Fibroblast of lung (primary cell): ENCODE results near the gene ATP9B. TPM values are rescaled to one million over a fixed set of nuclear protein-coding genes. Genes with fewer than 3 reads are reported as not detected.

Source experiments
- DNase-seq, 2 donors: peaks; one replicate each; pipeline versions ENCODE4 v3.0.0 to v3.0.0-alpha.2; 2010; ENCODE audit warnings: low read depth in 2 of 2
- H2AFZ ChIP-seq: 2 replicates; pipeline ENCODE4 v1.5.1; 2012; ENCODE audit warnings: low read length, control low read depth, inconsistent platforms
- H3K27ac ChIP-seq: 2 replicates; pipeline ENCODE4 v1.5.1; 2011; ENCODE audit warnings: low read length, control low read depth; ENCODE audit not compliant: insufficient read depth
- H3K27me3 ChIP-seq: 2 replicates; pipeline ENCODE4 v1.5.1; 2011; ENCODE audit warnings: mild to moderate bottlenecking, low read length; ENCODE audit not compliant: control insufficient read depth, insufficient read depth
- H3K36me3 ChIP-seq: 2 replicates; pipeline ENCODE4 v1.5.1; 2011; ENCODE audit warnings: low read length; ENCODE audit not compliant: control insufficient read depth, insufficient read depth
- H3K4me1 ChIP-seq: 2 replicates; pipeline ENCODE4 v1.5.1; 2011; ENCODE audit warnings: low read length; ENCODE audit not compliant: control insufficient read depth, insufficient read depth; ENCODE audit errors: extremely low read depth
- H3K4me2 ChIP-seq: 2 replicates; pipeline ENCODE4 v1.5.1; 2011; ENCODE audit warnings: low read length, control low read depth; ENCODE audit not compliant: insufficient read depth; ENCODE audit errors: extremely low read depth
- H3K4me3 ChIP-seq, 4 experiments: fragments of 200-600 bp in 1 of 4; sonication (generic) in 1 of 4; replicated peaks in 1 of 4; 2 replicates each; pipeline ENCODE4 v1.5.1; 2011 to 2016; ENCODE audit warnings: low read length in 4 of 4, low read depth in 3 of 4, mild to moderate bottlenecking in 3 of 4, control low read depth in 2 of 4, inconsistent platforms in 1 of 4, mixed read lengths in 1 of 4; ENCODE audit not compliant: insufficient read depth in 1 of 4; ENCODE audit errors: control extremely low read depth in 1 of 4
- H3K79me2 ChIP-seq: 2 replicates; pipeline ENCODE4 v1.5.1; 2012; ENCODE audit warnings: mild to moderate bottlenecking, low read length, inconsistent platforms; ENCODE audit not compliant: control insufficient read depth, insufficient read depth
- H3K9ac ChIP-seq: 2 replicates; pipeline ENCODE4 v1.5.1; 2011; ENCODE audit warnings: mild to moderate bottlenecking, low read length, control low read depth; ENCODE audit not compliant: insufficient read depth
- H3K9me3 ChIP-seq: 2 replicates; pipeline ENCODE4 v1.5.1; 2012; ENCODE audit warnings: low read depth, low read length; ENCODE audit not compliant: control insufficient read depth, insufficient read depth
- H4K20me1 ChIP-seq: 2 replicates; pipeline ENCODE4 v1.5.1; 2011; ENCODE audit warnings: low read length; ENCODE audit not compliant: control insufficient read depth, insufficient read depth; ENCODE audit errors: extremely low read depth
- CTCF ChIP-seq, 2 donors: IDR thresholded peaks in 1 of 2; conservative IDR thresholded peaks in 1 of 2; 1 replicate in 1 of 2; 2 replicates in 1 of 2; pipeline ENCODE4 v1.5.1; 2011 to 2012; ENCODE audit warnings: low read length in 2 of 2, control low read depth in 1 of 2, inconsistent platforms in 1 of 2, low read depth in 1 of 2, mild to moderate bottlenecking in 1 of 2
- EZH2 ChIP-seq: IDR thresholded peaks from 2 replicates; pipeline ENCODE4 v1.5.1; 2012; ENCODE audit warnings: low read length, control low read depth, mild to moderate bottlenecking; ENCODE audit errors: missing control alignments
- polyA plus RNA-seq, 2 donors: library from polyadenylated mRNA; depleted of rRNA in 1 of 2; stranded (reverse) in 1 of 2; unstranded in 1 of 2; fragments of >200 nt; gene quantifications; 2 replicates each; pipeline ENCODE4 v1.2.1, GENCODE V29; 2011 to 2012; ENCODE audit warnings: missing spikeins in 1 of 2
- total RNA-seq: library from RNA; depleted of rRNA; stranded (reverse); fragments of >200 nt; gene quantifications from 2 replicates; pipeline ENCODE4 v1.2.1, GENCODE V29; 2014

The ATP9B gene
- total and polyA plus RNA-seq, 2 donors (not counting 1 experiment from before 2014, with no cell fraction given), result 11.2 to 27.7 TPM

- Histone ChIP-seq H3K4me1 (no peaks in the 10 kb centered on the region), H3K9ac (no peak overlapping the region), H3K27me3 (no peaks in the 10 kb centered on the region), H2AFZ (no peak overlapping the region), H3K36me3 (no peaks in the 10 kb centered on the region), H3K9me3 (no peaks in the 10 kb centered on the region), H3K27ac (no peak overlapping the region), H3K4me3 (no peak overlapping the region), H3K79me2 (no peaks in the 10 kb centered on the region), H3K4me2 (no peak overlapping the region), H4K20me1 (no peaks in the 10 kb centered on the region)
- peak in 1 of 2 donors; percentile 12 for DNase-seq
- TF ChIP-seq CTCF (conservative IDR thresholded peaks at IDR 0.05 in 1 of 2, IDR thresholded peaks at IDR 0.05 in 1 of 2; ENCODE audit: low read depth in 1 of 2, low read length in 2 of 2) (no peak), EZH2 (no peak)
These were observed 181.8 kb downstream of the ATP9B start for GRCh38 chr18:79251021-79251420.

- Histone ChIP-seq H3K36me3 (no peaks in the 10 kb centered on the region), H3K4me2 (no peak overlapping the region), H3K79me2 (no peaks in the 10 kb centered on the region), H3K9ac (no peak overlapping the region), H2AFZ (no peak overlapping the region), H3K4me1 (no peaks in the 10 kb centered on the region), H3K27ac (no peak overlapping the region), H3K27me3 (no peaks in the 10 kb centered on the region), H3K4me3 (no peak overlapping the region), H4K20me1 (no peaks in the 10 kb centered on the region), H3K9me3 (no peaks in the 10 kb centered on the region)
- no peak for DNase-seq
- TF ChIP-seq EZH2 (no peak), CTCF (conservative IDR thresholded peaks at IDR 0.05 in 1 of 2, IDR thresholded peaks at IDR 0.05 in 1 of 2; ENCODE audit: low read depth in 1 of 2, low read length in 2 of 2) (no peak)
These were observed 183.9 kb downstream of the ATP9B start for GRCh38 chr18:79252904-79253633.

GRCh38 chr18:79257480-79257879, 188.3 kb downstream of the ATP9B start:
- no peaks in the 10 kb centered on the region for H3K36me3 ChIP-seq
- no peaks in the 10 kb centered on the region for H3K79me2 ChIP-seq
- H3K4me2 ChIP-seq, result no peak overlapping the region
- H3K27me3 ChIP-seq, result no peaks in the 10 kb centered on the region
- H4K20me1 ChIP-seq, result no peaks in the 10 kb centered on the region
- TF ChIP-seq EZH2 (no peak), CTCF (conservative IDR thresholded peaks at IDR 0.05 in 1 of 2, IDR thresholded peaks at IDR 0.05 in 1 of 2; ENCODE audit: low read depth in 1 of 2, low read length in 2 of 2) (no peak)
- no peak overlapping the region for H3K4me3 ChIP-seq
- no peaks in the 10 kb centered on the region for H3K9me3 ChIP-seq
- no peak overlapping the region for H2AFZ ChIP-seq
- H3K9ac ChIP-seq, result no peak overlapping the region
- H3K27ac ChIP-seq, result no peak overlapping the region
- DNase-seq, result no peak
- H3K4me1 ChIP-seq, result no peaks in the 10 kb centered on the region
